HCT116 (cell line): ENCODE measurements around the gene SGTB. TPM values are rescaled to one million over a fixed set of nuclear protein-coding genes. Genes with fewer than 3 reads are reported as not detected.

Experiments
- ATAC-seq: fragments of 200-7000 bp; cut with Tn5 transposase; 2 replicates; pipeline ENCODE4 v1.9.1; 2020; ENCODE audit warnings: mild to moderate bottlenecking, moderate library complexity
- BruUV-seq: library from RNA; stranded (reverse); fragments of 400-500 nt; replicated peaks from 2 replicates; lab custom pipeline; 2021; lab: Mats Ljungman, UMichigan
- CTCF ChIA-PET: fragments of 300-600 bp; sonication (Branson Sonifier 250); formaldehyde crosslinking; loops from one replicate; lab custom pipeline; 2021; ENCODE audit warnings: antibody characterized with exemption; lab: Charles Lee
- POLR2A ChIA-PET: fragments of 300-600, 350-600 bp; sonication (Branson Sonifier 250); formaldehyde crosslinking; loops from one replicate; lab custom pipeline; 2021; ENCODE audit warnings: antibody characterized with exemption; lab: Charles Lee
- RAD21 ChIA-PET, 2 experiments: fragments of 300-600 bp; sonication (Branson Sonifier 250); formaldehyde crosslinking; loops; one replicate each; lab custom pipeline; 2023; ENCODE audit warnings: low total read pairs in 2 of 2; ENCODE audit not compliant: uncharacterized antibody in 2 of 2, unreplicated experiment in 2 of 2, low non-redundant PET in 1 of 2; lab: Charles Lee
- DNase-seq: peaks from one replicate; pipeline ENCODE4 v3.0.0-alpha.2; 2010; ENCODE audit warnings: low read depth, low spot score
- H2AFZ ChIP-seq: fragments of 200-600 bp; shearing (Covaris generic), sonication (generic); 2 replicates; pipeline ENCODE4 v1.6.1; 2017; ENCODE audit warnings: low read depth, mixed run types, mixed read lengths, antibody characterized with exemption, low read length; ENCODE audit not compliant: poor library complexity, severe bottlenecking
- H3K27ac ChIP-seq: 2 replicates; pipeline ENCODE4 v1.5.1; 2012; ENCODE audit warnings: low read depth, low read length
- H3K27me3 ChIP-seq: fragments of 200-600 bp; sonication (generic); 2 replicates; pipeline ENCODE4 v1.6.1; 2016; ENCODE audit warnings: mixed run types, low read length, mixed read lengths; ENCODE audit not compliant: insufficient read depth
- H3K36me3 ChIP-seq, 2 experiments: fragments of 200-500 bp in 1 of 2; fragments of 200-600 bp in 1 of 2; sonication (Bioruptor generic) in 1 of 2; sonication (generic) in 1 of 2; 2 replicates each; pipeline versions ENCODE4 v1.5.1 to v1.6.1; 2014 to 2016; ENCODE audit warnings: low read length in 2 of 2, inconsistent platforms in 1 of 2, mixed read lengths in 1 of 2, mixed run types in 1 of 2; ENCODE audit not compliant: insufficient read depth in 2 of 2, control insufficient read depth in 1 of 2
- H3K4me1 ChIP-seq, 2 experiments: fragments of 200-600 bp in 1 of 2; sonication (generic) in 1 of 2; 2 replicates each; pipeline versions ENCODE4 v1.5.1 to v1.6.1; 2012 to 2017; ENCODE audit warnings: low read length in 2 of 2, inconsistent platforms in 1 of 2, mild to moderate bottlenecking in 1 of 2, mixed read lengths in 1 of 2, mixed run types in 1 of 2, moderate library complexity in 1 of 2; ENCODE audit not compliant: insufficient read depth in 2 of 2, control insufficient read depth in 1 of 2
- H3K4me2 ChIP-seq: fragments of 200-600 bp; sonication (generic); 2 replicates; pipeline ENCODE4 v1.6.1; 2017; ENCODE audit warnings: mixed run types, low read length, mixed read lengths
- H3K4me3 ChIP-seq, 2 experiments: fragments of 200-600 bp in 1 of 2; sonication (generic) in 1 of 2; replicated peaks in 1 of 2; 2 replicates each; pipeline ENCODE4 v1.5.1; 2011 to 2016; ENCODE audit warnings: low read length in 2 of 2, control low read depth in 1 of 2, low read depth in 1 of 2, mild to moderate bottlenecking in 1 of 2, mixed read lengths in 1 of 2, mixed run types in 1 of 2
- H3K79me2 ChIP-seq: fragments of 200-600 bp; sonication (generic); 2 replicates; pipeline ENCODE4 v1.6.1; 2017; ENCODE audit warnings: mild to moderate bottlenecking, mixed run types, low read length, moderate library complexity, mixed read lengths; ENCODE audit not compliant: insufficient read depth
- H3K9ac ChIP-seq: fragments of 200-600 bp; sonication (generic); 2 replicates; pipeline ENCODE4 v1.6.1; 2016; ENCODE audit warnings: low read length, mixed read lengths
- H3K9me2 ChIP-seq: fragments of 200-600 bp; sonication (generic), shearing (Covaris generic); 2 replicates; pipeline ENCODE4 v1.6.1; 2017; ENCODE audit warnings: mixed run types, mild to moderate bottlenecking, moderate library complexity; ENCODE audit not compliant: insufficient read depth
- H3K9me3 ChIP-seq, 2 experiments: fragments of 200-500 bp in 1 of 2; fragments of 200-600 bp in 1 of 2; sonication (Bioruptor generic) in 1 of 2; sonication (generic) in 1 of 2; 2 replicates each; pipeline ENCODE4 v1.6.1; 2014 to 2017; ENCODE audit warnings: low read length in 2 of 2, mixed read lengths in 2 of 2, inconsistent platforms in 1 of 2, low read depth in 1 of 2, mild to moderate bottlenecking in 1 of 2, mixed run types in 1 of 2, moderate library complexity in 1 of 2; ENCODE audit not compliant: control insufficient read depth in 1 of 2, insufficient read depth in 1 of 2
- H4K20me1 ChIP-seq: fragments of 200-600 bp; sonication (generic), shearing (Covaris generic); 2 replicates; pipeline ENCODE4 v1.6.1; 2017; ENCODE audit warnings: mixed run types, mild to moderate bottlenecking, moderate library complexity; ENCODE audit not compliant: insufficient read depth
- CBX3 ChIP-seq: IDR thresholded peaks from 2 replicates; pipeline ENCODE4 v1.6.1; 2012; ENCODE audit warnings: low read depth
- CEBPB ChIP-seq: IDR thresholded peaks from 2 replicates; pipeline ENCODE4 v1.6.1; 2012; ENCODE audit warnings: low read depth
- EGR1 ChIP-seq: IDR thresholded peaks from 2 replicates; pipeline ENCODE4 v1.6.1; 2012; ENCODE audit warnings: low read depth
- ELF1 ChIP-seq: IDR thresholded peaks from 2 replicates; pipeline ENCODE4 v1.6.1; 2012; ENCODE audit warnings: low read depth, borderline replicate concordance
- EZH2phosphoT487 ChIP-seq: fragments of 200-600 bp; IDR thresholded peaks from 2 replicates; pipeline ENCODE4 v1.6.1; 2018; ENCODE audit warnings: antibody characterized with exemption, borderline replicate concordance
- FOSL1 ChIP-seq: IDR thresholded peaks from 2 replicates; pipeline ENCODE4 v1.6.1; 2012; ENCODE audit warnings: low read depth
- POLR2A ChIP-seq: IDR thresholded peaks from 2 replicates; pipeline ENCODE4 v1.7.0; 2011; ENCODE audit warnings: borderline replicate concordance; ENCODE audit not compliant: insufficient read depth, insufficient read length; ENCODE audit errors: extremely low read depth
- SIN3A ChIP-seq: IDR thresholded peaks from 2 replicates; pipeline ENCODE4 v1.6.1; 2012; ENCODE audit warnings: low read depth
- SRF ChIP-seq: IDR thresholded peaks from 2 replicates; pipeline ENCODE4 v1.6.1; 2012; ENCODE audit warnings: low read depth
- TCF7L2 ChIP-seq: IDR thresholded peaks from 2 replicates; pipeline ENCODE4 v1.7.0; 2011; ENCODE audit warnings: borderline replicate concordance, inconsistent platforms; ENCODE audit not compliant: insufficient read depth, insufficient read length; ENCODE audit errors: extremely low read depth
- YY1 ChIP-seq: IDR thresholded peaks from 2 replicates; pipeline ENCODE4 v1.6.1; 2011; ENCODE audit warnings: low read length, low read depth, moderate library complexity, mild to moderate bottlenecking; ENCODE audit not compliant: insufficient replicate concordance; ENCODE audit errors: extremely low read depth
- intact Hi-C: fragments of 100-400 bp; cut with micrococcal nuclease; formaldehyde crosslinking; loops from 2 replicates; pipeline ENCODE4 v1.10.0; 2022
- total RNA-seq: library from RNA; stranded (reverse); gene quantifications from one replicate; pipeline ENCODE4 v1.2.1, GENCODE V29; 2021; ENCODE audit not compliant: unreplicated experiment
- TF ChIP-seq, protein P1 (sequence below): IDR thresholded peaks from 2 replicates; pipeline ENCODE4 v1.6.1; 2012; ENCODE audit warnings: low read depth
- TF ChIP-seq, protein P2 (sequence below): IDR thresholded peaks from 2 replicates; pipeline ENCODE4 v1.6.1; 2012

Gene SGTB
- total RNA-seq, 1 experiment from 2014 or later, result 12.6 TPM

DNA sequence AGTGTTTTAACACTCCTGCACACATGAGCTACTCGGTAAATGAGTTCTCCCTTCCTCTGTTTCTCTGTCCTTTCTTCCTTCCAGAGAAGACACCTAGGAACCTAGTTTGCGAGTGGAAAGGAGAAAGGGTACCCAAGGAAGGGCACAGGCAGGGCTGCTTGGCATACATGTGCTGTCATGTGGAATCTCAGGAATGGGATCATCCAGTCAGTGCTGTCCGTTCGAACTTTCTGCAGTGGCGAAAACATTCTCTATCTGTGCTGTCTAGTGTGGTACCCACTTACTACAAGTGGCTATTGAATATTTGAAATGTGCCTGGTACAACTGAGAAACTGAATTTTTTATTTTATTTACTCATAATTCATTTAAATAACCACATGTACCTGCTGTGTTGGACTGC lies 28.0 kb upstream of the SGTB start:
- Histone ChIP-seq H3K27ac (no peak overlapping the region), H3K4me2 (no peak overlapping the region), H3K4me3 (no peak overlapping the region), H3K9me3 (no peaks in the 10 kb centered on the region), H3K4me1 (no peaks in the 10 kb centered on the region), H3K9me2 (no peaks in the 10 kb centered on the region), H3K9ac (no peak overlapping the region), H4K20me1 (no peaks in the 10 kb centered on the region; the same call in 1 of the 2 replicates), H3K79me2 (peaks cover 44% of the 10 kb centered on the region), H2AFZ (no peak overlapping the region), H3K36me3 (no peaks in the 10 kb centered on the region), H3K27me3 (no peaks in the 10 kb centered on the region)
- BruUV-seq, result no TSS peak
- CTCF ChIA-PET, result no interaction called here
- no peak for TF ChIP-seq POLR2A
- TF ChIP-seq SIN3A, result no peak
- no peak for TF ChIP-seq TCF7L2
- TF ChIP-seq CBX3, result no peak
- no peak for TF ChIP-seq YY1
- TF ChIP-seq FOSL1, result no peak
- TF ChIP-seq, protein P1, sequence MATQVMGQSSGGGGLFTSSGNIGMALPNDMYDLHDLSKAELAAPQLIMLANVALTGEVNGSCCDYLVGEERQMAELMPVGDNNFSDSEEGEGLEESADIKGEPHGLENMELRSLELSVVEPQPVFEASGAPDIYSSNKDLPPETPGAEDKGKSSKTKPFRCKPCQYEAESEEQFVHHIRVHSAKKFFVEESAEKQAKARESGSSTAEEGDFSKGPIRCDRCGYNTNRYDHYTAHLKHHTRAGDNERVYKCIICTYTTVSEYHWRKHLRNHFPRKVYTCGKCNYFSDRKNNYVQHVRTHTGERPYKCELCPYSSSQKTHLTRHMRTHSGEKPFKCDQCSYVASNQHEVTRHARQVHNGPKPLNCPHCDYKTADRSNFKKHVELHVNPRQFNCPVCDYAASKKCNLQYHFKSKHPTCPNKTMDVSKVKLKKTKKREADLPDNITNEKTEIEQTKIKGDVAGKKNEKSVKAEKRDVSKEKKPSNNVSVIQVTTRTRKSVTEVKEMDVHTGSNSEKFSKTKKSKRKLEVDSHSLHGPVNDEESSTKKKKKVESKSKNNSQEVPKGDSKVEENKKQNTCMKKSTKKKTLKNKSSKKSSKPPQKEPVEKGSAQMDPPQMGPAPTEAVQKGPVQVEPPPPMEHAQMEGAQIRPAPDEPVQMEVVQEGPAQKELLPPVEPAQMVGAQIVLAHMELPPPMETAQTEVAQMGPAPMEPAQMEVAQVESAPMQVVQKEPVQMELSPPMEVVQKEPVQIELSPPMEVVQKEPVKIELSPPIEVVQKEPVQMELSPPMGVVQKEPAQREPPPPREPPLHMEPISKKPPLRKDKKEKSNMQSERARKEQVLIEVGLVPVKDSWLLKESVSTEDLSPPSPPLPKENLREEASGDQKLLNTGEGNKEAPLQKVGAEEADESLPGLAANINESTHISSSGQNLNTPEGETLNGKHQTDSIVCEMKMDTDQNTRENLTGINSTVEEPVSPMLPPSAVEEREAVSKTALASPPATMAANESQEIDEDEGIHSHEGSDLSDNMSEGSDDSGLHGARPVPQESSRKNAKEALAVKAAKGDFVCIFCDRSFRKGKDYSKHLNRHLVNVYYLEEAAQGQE, result no peak
- TF ChIP-seq, protein P2, sequence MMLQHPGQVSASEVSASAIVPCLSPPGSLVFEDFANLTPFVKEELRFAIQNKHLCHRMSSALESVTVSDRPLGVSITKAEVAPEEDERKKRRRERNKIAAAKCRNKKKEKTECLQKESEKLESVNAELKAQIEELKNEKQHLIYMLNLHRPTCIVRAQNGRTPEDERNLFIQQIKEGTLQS, result no peak
- TF ChIP-seq CEBPB, result no peak
- no peak for TF ChIP-seq ELF1
- TF ChIP-seq EZH2phosphoT487, result no peak
- TF ChIP-seq EGR1, result no peak
- TF ChIP-seq SRF, result no peak
- intact Hi-C loops, result loop anchor here (10.0 kb wide), 2 partner anchors 115 to 245 kb away; no protein-coding TSS in a partner anchor
- DNase-seq (no peak), ATAC-seq (no peak)
- POLR2A ChIA-PET, result no interaction called here
- RAD21 ChIA-PET, result no interaction called here
